Parathyroid adenoma (tissue), 2 donors: ENCODE data around the gene ZNF619.

Experiments
- H2AFZ ChIP-seq: fragments of 300-600 bp; sonication (generic); one replicate; pipeline ENCODE4 v1.7.0; 2017; ENCODE audit warnings: antibody characterized with exemption, mild to moderate bottlenecking
- H3K27ac ChIP-seq: fragments of 300-600 bp; sonication (generic); one replicate; pipeline ENCODE4 v1.7.0; 2017
- H3K27me3 ChIP-seq: fragments of 300-600 bp; sonication (generic); one replicate; pipeline ENCODE4 v1.7.0; 2017; ENCODE audit warnings: low read length; ENCODE audit not compliant: control insufficient read depth, insufficient read depth
- H3K36me3 ChIP-seq: fragments of 300-600 bp; sonication (generic); one replicate; pipeline ENCODE4 v1.7.0; 2017; ENCODE audit warnings: low read length; ENCODE audit not compliant: control insufficient read depth, insufficient read depth
- H3K4me1 ChIP-seq: fragments of 300-600 bp; sonication (generic); one replicate; pipeline ENCODE4 v1.7.0; 2017; ENCODE audit warnings: control low read depth
- H3K4me2 ChIP-seq: fragments of 300-600 bp; sonication (generic); one replicate; pipeline ENCODE4 v1.7.0; 2017; ENCODE audit warnings: low read length
- H3K4me3 ChIP-seq: fragments of 300-600 bp; sonication (generic); one replicate; pipeline ENCODE4 v1.7.0; 2017; ENCODE audit warnings: low read depth, low read length
- H3K79me2 ChIP-seq: fragments of 300-600 bp; sonication (generic); one replicate; pipeline ENCODE4 v1.7.0; 2017; ENCODE audit warnings: control low read depth
- H3K9ac ChIP-seq: fragments of 300-600 bp; sonication (generic); one replicate; pipeline ENCODE4 v1.7.0; 2017; ENCODE audit warnings: mild to moderate bottlenecking
- H3K9me3 ChIP-seq: fragments of 300-600 bp; sonication (generic); one replicate; pipeline ENCODE4 v1.7.0; 2017; ENCODE audit warnings: low read length; ENCODE audit not compliant: control insufficient read depth
- TF ChIP-seq, protein P1 (sequence below): fragments of 300-600 bp; sonication (generic); IDR thresholded peaks from one replicate; pipeline ENCODE4 v1.7.0; 2017; ENCODE audit warnings: antibody characterized with exemption, mild to moderate bottlenecking
- donor health status: primary hyperparathyroidism.

Gene ZNF619

DNA sequence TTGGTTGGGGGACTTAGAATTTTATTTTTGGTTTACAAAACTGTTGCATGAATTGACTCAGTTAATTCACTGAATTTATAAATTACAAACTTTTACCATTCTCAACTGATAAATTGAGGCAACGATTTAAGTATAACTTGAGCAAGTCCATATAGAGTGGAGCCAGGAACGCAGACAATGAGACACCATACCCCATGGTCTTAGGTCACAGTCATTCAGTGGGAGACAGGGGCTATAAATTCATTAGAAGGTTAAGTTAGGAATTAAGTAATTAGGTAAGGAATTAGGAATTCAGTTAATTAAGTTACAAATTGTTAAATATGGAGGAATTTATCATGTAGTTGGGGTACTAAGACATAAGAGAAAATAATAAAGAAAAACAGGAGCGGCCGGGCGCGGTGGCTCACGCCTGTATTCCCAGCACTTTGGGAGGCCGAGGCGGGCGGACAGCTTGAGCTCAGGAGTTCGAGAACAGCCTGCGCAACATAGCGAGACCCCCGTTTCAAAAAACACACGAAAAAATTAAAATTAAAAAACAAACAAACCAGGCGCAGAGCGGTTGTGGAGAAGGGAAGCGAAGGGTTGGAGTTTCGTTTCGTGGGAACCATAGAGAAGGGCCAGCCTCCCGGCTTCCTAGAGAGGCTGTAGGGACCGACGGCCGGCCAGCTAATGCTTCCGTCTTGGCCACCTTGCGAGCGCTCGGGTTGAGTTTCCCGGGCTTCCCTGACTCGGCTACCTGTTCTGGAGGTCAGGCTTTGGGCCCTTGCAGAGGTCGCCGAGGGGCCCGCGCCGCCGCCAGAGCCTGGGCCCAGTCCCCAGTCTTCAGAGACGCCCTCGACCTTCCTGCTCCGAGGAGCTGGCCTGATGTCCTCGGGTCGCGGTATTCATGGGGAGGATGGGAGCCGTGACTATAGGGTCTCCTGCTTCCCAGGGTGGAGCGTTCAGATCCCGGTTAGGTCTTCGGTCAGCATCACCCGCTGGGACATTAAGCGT, at the start of gene ZNF619:
Gene ZNF619 (plus strand): TSS at position 645 of the 993 bp plus-strand sequence. CDS start 858 bp downstream, outside the sequence.
- no peaks in the 10 kb centered on the region for H3K79me2 ChIP-seq
- peaks cover 3% of the 10 kb centered on the region for H3K4me1 ChIP-seq
- peak within 1 kb of the TSS; percentile 100 for H2AFZ ChIP-seq
- peak within 1 kb of the TSS; percentile 5 for H3K27ac ChIP-seq
- H3K4me3 ChIP-seq = peak within 1 kb of the TSS; percentile 95
- peak within 1 kb of the TSS; percentile 68 for H3K9ac ChIP-seq
- H3K9me3 ChIP-seq = no peaks in the 10 kb centered on the region
- H3K27me3 ChIP-seq = no peaks in the 10 kb centered on the region
- no peaks in the 10 kb centered on the region for H3K36me3 ChIP-seq
- peak within 1 kb of the TSS; percentile 97 for H3K4me2 ChIP-seq
- TF ChIP-seq, protein P1, sequence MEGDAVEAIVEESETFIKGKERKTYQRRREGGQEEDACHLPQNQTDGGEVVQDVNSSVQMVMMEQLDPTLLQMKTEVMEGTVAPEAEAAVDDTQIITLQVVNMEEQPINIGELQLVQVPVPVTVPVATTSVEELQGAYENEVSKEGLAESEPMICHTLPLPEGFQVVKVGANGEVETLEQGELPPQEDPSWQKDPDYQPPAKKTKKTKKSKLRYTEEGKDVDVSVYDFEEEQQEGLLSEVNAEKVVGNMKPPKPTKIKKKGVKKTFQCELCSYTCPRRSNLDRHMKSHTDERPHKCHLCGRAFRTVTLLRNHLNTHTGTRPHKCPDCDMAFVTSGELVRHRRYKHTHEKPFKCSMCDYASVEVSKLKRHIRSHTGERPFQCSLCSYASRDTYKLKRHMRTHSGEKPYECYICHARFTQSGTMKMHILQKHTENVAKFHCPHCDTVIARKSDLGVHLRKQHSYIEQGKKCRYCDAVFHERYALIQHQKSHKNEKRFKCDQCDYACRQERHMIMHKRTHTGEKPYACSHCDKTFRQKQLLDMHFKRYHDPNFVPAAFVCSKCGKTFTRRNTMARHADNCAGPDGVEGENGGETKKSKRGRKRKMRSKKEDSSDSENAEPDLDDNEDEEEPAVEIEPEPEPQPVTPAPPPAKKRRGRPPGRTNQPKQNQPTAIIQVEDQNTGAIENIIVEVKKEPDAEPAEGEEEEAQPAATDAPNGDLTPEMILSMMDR = no peak

DNA sequence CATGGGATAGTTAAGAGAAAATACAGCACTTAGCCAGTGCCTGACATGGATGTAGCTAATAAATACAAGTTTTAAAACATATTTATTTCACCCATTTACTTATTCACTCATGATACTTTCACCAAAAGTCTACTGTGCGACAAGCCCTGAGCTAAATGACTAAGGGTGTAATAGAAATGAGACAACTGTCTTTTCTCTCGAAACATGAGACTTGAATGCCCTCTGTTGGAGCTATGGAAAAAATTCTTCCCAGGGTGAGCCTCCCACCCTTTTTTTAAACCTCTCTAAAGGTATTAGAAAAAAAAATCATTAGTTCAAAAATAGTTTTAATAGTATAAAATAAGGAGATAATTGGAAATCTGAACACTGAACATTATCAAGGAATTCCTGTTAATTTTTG, 44.1 kb upstream of the ZNF619 start:
- Histone ChIP-seq H3K4me1 (no peaks in the 10 kb centered on the region), H2AFZ (no peak overlapping the region), H3K4me3 (no peak overlapping the region), H3K9ac (no peak overlapping the region), H3K4me2 (no peak overlapping the region), H3K27ac (no peak overlapping the region), H3K27me3 (no peaks in the 10 kb centered on the region), H3K79me2 (peaks cover 3% of the 10 kb centered on the region), H3K36me3 (no peaks in the 10 kb centered on the region), H3K9me3 (no peaks in the 10 kb centered on the region)
- TF ChIP-seq, protein P1 = no peak

DNA sequence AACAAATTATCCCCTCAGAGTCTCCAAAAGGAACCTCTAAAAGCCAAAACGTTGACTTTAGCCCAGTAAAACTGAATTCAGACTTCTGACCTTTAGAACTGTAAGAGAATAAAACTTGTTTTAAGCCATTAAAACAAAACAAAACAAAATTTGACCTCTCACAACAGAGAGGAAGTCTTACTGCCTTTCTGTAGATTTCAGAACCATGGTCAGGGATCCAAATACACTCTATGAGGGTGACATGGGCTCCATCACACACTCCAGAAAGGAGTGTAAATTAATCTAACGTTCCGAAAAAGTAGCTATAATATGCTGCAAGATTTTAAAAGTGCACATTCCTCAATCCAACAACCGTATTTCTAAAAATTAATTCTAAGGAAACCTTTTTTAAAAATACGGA, 39.0 kb upstream of the ZNF619 start:
- H3K4me2 ChIP-seq = no peak overlapping the region
- TF ChIP-seq, protein P1 = no peak
- H3K4me3 ChIP-seq = no peak overlapping the region
- no peaks in the 10 kb centered on the region for H3K36me3 ChIP-seq
- no peaks in the 10 kb centered on the region for H3K79me2 ChIP-seq
- H2AFZ ChIP-seq = no peak overlapping the region
- H3K9me3 ChIP-seq = no peaks in the 10 kb centered on the region
- H3K27ac ChIP-seq = no peak overlapping the region
- H3K27me3 ChIP-seq = no peaks in the 10 kb centered on the region
- H3K9ac ChIP-seq = no peak overlapping the region
- H3K4me1 ChIP-seq = no peaks in the 10 kb centered on the region

DNA sequence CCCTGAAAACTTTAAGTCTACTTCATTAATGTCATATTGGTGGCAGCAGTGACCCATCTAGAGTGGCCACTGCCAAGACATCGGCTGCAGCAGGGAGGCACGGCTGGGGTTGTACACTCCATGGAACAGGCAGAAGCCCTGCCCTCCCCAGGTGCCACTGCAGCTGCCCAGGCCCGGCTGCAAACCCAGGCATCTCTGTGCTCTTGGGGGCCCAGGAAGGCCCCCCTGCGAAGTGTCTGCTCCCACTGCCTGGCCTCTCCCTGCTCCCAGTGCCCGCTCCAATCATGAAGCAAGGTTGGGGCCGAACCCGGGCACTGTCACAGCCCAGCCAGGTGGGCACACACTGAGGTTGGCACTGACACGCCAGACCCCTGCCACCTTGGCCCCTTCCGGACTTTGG, 31.9 kb upstream of the ZNF619 start:
- TF ChIP-seq, protein P1 = no peak
- H3K4me2 ChIP-seq = no peak overlapping the region
- no peak overlapping the region for H3K4me3 ChIP-seq
- no peaks in the 10 kb centered on the region for H3K36me3 ChIP-seq
- H3K27ac ChIP-seq = no peak overlapping the region
- no peak overlapping the region for H2AFZ ChIP-seq
- no peaks in the 10 kb centered on the region for H3K4me1 ChIP-seq
- H3K79me2 ChIP-seq = no peaks in the 10 kb centered on the region
- no peaks in the 10 kb centered on the region for H3K27me3 ChIP-seq
- H3K9ac ChIP-seq = no peak overlapping the region
- no peaks in the 10 kb centered on the region for H3K9me3 ChIP-seq
